HG02588 (cell line): ENCODE measurements around the gene KRTAP12-3.
"Not testable (repeated sequence)": the region's sequence is repeated elsewhere in the genome, so short reads cannot be mapped to it uniquely, and the experiment has no call there.

Source experiments
- ATAC-seq: cut with Tn5 transposase; IDR thresholded peaks from one replicate; pipeline ENCODE4 v1.9.1; 2021; ENCODE audit warnings: mild to moderate bottlenecking, moderate library complexity; ENCODE audit not compliant: unreplicated experiment

Gene KRTAP12-3

GRCh38 chr21:44627181-44627822, 30.4 kb upstream of the KRTAP12-3 start:
- ATAC-seq: not testable (repeated sequence)

- not testable (repeated sequence) for ATAC-seq
These were observed 29.9 kb upstream of the KRTAP12-3 start for GRCh38 chr21:44627831-44628233.

- no peak for ATAC-seq
These were observed 28.9 kb upstream of the KRTAP12-3 start for GRCh38 chr21:44628707-44629391.

GRCh38 chr21:44630440-44630839, 27.3 kb upstream of the KRTAP12-3 start:
- no peak for ATAC-seq

- ATAC-seq: no peak
These were observed 25.7 kb upstream of the KRTAP12-3 start for GRCh38 chr21:44632067-44632466.

GRCh38 chr21:44636209-44637017, 21.3 kb upstream of the KRTAP12-3 start:
- ATAC-seq: no peak

- ATAC-seq: no peak
These were observed 20.5 kb upstream of the KRTAP12-3 start, which contains the start of gene KRTAP10-10 for GRCh38 chr21:44637018-44637850. Gene KRTAP10-10, plus strand, starts transcription at chr21:44637356. Its CDS starts 62 bp downstream, at chr21:44637418.

- not testable (repeated sequence) for ATAC-seq
These were observed 19.8 kb upstream of the KRTAP12-3 start for GRCh38 chr21:44637851-44638348.

GRCh38 chr21:44638506-44639330, 19.0 kb upstream of the KRTAP12-3 start:
- ATAC-seq: not testable (repeated sequence)

GRCh38 chr21:44639331-44639655, 18.4 kb upstream of the KRTAP12-3 start:
- ATAC-seq: no peak

GRCh38 chr21:44640761-44641160, 17.0 kb upstream of the KRTAP12-3 start:
- no peak for ATAC-seq

GRCh38 chr21:44643741-44644310, 13.9 kb upstream of the KRTAP12-3 start:
- ATAC-seq: no peak

- ATAC-seq: no peak
These were observed 12.9 kb upstream of the KRTAP12-3 start for GRCh38 chr21:44644878-44645277.

GRCh38 chr21:44646366-44647221, 11.1 kb upstream of the KRTAP12-3 start, which contains the start of gene KRTAP10-11:
Gene KRTAP10-11, plus strand, starts transcription at chr21:44646414. Its CDS starts 45 bp downstream, at chr21:44646459.
- ATAC-seq: not testable (repeated sequence)

GRCh38 chr21:44647222-44647552, 10.5 kb upstream of the KRTAP12-3 start:
- ATAC-seq: no peak

GRCh38 chr21:44648557-44649311, 9.0 kb upstream of the KRTAP12-3 start:
- no peak for ATAC-seq

GRCh38 chr21:44649521-44650100, 8.1 kb upstream of the KRTAP12-3 start:
- ATAC-seq: no peak
